ENCODE results near the gene SKOR1. TPM values are rescaled to one million over a fixed set of nuclear protein-coding genes. Genes with fewer than 3 reads are reported as not detected.

The SKOR1 gene
- total RNA-seq, 2 donors from 2014 or later = 0.12 TPM; not detected in 1

DNA sequence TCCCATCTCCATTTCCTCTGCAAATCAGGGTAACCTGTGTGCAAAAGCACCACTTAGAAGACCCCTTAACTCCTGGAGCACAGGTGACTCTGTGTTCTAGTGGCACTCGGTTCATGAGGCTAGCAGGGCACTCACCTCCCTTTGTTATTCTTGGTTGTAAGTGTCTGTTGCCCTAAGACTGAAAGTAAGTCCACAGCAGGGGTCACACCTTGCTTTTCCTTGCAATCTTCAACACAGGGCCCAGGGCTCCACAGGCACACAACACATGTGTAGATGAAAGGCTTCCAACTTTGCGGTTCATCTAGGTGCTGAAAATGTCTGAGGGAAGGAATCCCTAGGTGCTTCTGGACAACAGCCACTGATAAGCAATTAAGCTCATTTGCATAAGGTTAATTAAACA lies 11.6 kb downstream of the SKOR1 start:
- DNase-seq (ENCODE audit: low spot score) = no peak
- H3K36me3 ChIP-seq = no peaks in the 10 kb centered on the region
- TF ChIP-seq, protein P1, sequence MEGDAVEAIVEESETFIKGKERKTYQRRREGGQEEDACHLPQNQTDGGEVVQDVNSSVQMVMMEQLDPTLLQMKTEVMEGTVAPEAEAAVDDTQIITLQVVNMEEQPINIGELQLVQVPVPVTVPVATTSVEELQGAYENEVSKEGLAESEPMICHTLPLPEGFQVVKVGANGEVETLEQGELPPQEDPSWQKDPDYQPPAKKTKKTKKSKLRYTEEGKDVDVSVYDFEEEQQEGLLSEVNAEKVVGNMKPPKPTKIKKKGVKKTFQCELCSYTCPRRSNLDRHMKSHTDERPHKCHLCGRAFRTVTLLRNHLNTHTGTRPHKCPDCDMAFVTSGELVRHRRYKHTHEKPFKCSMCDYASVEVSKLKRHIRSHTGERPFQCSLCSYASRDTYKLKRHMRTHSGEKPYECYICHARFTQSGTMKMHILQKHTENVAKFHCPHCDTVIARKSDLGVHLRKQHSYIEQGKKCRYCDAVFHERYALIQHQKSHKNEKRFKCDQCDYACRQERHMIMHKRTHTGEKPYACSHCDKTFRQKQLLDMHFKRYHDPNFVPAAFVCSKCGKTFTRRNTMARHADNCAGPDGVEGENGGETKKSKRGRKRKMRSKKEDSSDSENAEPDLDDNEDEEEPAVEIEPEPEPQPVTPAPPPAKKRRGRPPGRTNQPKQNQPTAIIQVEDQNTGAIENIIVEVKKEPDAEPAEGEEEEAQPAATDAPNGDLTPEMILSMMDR (IDR thresholded peaks at IDR 0.05) = no peak
- H3K27me3 ChIP-seq = peaks cover 30 to 31% of the 10 kb centered on the region in 2 donors
- no peak overlapping the region for H3K27ac ChIP-seq
- H3K4me1 ChIP-seq = peaks cover 0 to 60% of the 10 kb centered on the region in 2 donors
- H3K9me3 ChIP-seq = no peaks in the 10 kb centered on the region
- no peak overlapping the region for H3K4me3 ChIP-seq

DNA sequence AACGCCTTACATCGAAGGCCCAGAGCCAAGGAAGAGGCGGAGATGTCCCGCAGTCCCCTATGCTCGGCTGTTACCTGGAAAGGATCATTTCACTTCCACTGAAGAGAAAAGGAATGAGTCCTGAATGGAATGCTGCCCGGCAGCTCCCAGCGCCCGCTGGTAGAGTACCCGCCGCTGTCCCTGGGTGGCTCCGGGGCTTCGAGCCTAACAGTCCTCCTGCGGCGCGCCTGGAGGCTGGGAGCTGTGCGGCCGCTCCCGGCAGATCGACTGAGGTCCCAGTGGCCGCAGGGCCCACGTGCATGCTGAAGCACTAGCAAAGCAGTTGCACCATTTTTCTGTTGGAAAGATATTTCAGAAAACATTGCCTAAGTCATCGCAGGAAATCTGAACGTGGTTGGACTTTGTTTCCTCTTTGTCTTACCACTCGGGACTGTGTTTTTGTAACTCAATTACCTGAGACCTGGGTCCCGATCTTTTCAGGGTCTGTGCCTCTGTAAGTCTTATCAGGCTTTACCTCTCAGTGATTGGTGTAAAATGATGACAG lies 13.6 kb downstream of the SKOR1 start:
- DNase-seq (ENCODE audit: low spot score) = peak; percentile 74
- Histone ChIP-seq H3K4me3 (peak overlapping the region; percentile 75 to 94), H3K27me3 (peaks cover 11 to 19% of the 10 kb centered on the region in 2 donors), H3K27ac (peak overlapping the region; percentile 98 to 99), H3K9me3 (no peaks in the 10 kb centered on the region), H3K4me1 (peaks cover 0 to 43% of the 10 kb centered on the region in 2 donors), H3K36me3 (no peaks in the 10 kb centered on the region)
- TF ChIP-seq, protein P1 (IDR thresholded peaks at IDR 0.05) = peak in 1 of 2 donors; percentile 29

DNA sequence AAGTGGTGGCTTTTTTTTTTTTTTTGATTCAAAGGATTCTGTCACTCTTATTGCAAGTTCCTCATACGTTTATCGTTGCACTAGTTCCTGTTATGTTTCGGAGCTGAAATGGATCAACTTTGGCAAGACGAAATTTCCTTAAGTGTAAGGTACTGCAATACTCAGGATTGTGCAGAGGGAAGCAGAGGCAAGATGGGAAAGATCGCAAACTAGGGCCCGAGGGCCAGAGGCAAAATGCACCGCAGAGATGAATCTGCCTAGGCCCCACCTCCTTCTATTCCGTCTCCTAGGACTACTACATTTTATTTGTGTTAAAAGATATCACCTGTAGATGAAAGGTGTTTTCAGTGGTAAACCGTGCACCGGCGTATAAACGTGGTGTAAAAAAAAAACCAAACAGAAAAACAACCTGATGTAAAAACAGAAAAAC lies 14.2 kb downstream of the SKOR1 start:
- Histone ChIP-seq H3K36me3 (no peaks in the 10 kb centered on the region), H3K27me3 (peaks cover 7 to 14% of the 10 kb centered on the region in 2 donors), H3K9me3 (no peaks in the 10 kb centered on the region), H3K27ac (peak overlapping the region; percentile 98 to 99), H3K4me1 (peaks cover 0 to 36% of the 10 kb centered on the region in 2 donors), H3K4me3 (peak overlapping the region; percentile 75 to 94)
- no peak for DNase-seq (ENCODE audit: low spot score)
- TF ChIP-seq, protein P1 (IDR thresholded peaks at IDR 0.05) = no peak

DNA sequence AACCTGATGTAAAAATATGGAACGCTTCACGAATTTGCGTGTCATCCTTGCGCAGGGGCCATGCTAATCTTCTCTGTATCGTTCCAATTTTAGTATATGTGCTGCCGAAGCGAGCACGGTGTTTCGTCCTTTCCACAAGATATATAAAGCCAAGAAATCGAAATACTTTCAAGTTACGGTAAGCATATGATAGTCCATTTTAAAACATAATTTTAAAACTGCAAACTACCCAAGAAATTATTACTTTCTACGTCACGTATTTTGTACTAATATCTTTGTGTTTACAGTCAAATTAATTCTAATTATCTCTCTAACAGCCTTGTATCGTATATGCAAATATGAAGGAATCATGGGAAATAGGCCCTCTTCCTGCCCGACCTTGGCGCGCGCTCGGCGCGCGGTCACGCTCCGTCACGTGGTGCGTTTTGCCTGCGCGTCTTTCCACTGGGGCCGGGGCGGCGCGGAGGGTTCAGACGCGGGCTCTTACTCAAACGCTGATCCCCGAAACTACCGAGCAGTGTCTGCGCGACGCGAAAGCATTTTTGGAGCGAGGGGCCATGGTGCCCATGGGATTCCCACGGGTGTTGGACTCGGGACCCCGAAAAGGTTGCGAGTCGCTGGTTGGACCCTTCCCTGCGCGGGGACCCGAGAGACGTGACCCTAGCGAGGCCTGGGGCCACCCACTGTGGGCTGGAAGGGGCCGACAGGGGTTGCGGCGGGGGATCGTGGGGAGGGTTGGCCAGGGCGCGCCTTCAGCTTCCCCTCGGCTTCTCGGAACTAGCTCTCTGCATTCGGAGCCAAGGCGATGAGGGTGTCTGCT lies 14.8 kb downstream of the SKOR1 start, which contains the start of gene RNU6-1:
Gene RNU6-1 (minus strand): TSS at position 117 of the 820 bp plus-strand sequence.
- Histone ChIP-seq H3K27ac (peak within 1 kb of the TSS; percentile 98 to 99), H3K27me3 (peaks cover under 1 to 8% of the 10 kb centered on the region in 2 donors), H3K4me1 (peaks cover 0 to 30% of the 10 kb centered on the region in 2 donors), H3K9me3 (no peaks in the 10 kb centered on the region), H3K4me3 (peak within 1 kb of the TSS; percentile 75 to 94), H3K36me3 (no peaks in the 10 kb centered on the region)
- TF ChIP-seq, protein P1 (IDR thresholded peaks at IDR 0.05) = no peak
- peak; percentile 95 for DNase-seq (ENCODE audit: low spot score)

DNA sequence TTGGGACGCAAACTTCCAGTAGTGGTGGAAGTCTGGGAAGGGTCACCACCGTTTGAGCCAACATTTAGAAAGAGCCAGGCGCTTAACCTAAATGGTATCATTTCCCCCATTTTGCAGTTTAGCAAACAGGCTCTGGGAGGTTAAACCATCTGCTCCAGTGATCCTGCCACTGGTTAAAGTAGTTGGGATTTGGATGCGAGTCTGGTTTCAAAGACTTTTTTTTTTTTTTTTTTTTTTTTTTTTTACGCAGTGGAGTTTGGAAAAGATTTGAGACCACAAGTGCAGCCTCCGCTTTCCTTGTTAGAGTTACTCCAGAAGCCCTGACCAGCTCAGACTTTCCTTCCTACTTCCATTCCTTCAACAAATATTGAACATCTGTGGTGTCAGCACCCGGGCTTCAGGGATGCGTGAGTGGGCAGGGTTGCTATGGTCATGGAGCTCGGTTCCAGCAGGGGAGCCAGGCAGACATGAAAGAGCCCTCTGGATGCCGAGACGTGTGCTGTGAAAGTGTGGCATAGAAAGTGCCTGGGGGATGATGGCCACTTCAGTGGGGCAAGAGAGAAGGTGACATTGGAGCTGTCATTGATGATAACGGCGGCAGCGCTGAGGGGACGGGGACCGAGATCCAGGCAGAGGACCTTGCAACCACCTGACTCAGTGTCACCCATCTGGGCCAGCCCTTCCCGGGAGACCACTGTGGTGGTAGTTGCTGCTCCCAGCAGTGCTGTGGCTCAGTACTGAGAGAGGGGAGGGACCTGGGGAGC lies 15.6 kb downstream of the SKOR1 start:
- Histone ChIP-seq H3K27ac (peak overlapping the region; percentile 98 to 99), H3K27me3 (peaks cover 0 to under 1% of the 10 kb centered on the region in 2 donors), H3K36me3 (no peaks in the 10 kb centered on the region), H3K9me3 (no peaks in the 10 kb centered on the region), H3K4me1 (peaks cover 0 to 22% of the 10 kb centered on the region in 2 donors), H3K4me3 (peak overlapping the region; percentile 75 to 94)
- TF ChIP-seq, protein P1 (IDR thresholded peaks at IDR 0.05) = no peak
- peak; percentile 68 for DNase-seq (ENCODE audit: low spot score)

All from right atrium auricular region (tissue), 2 donors.